Activated CD4-positive, alpha-beta memory T cell treated with anti-CD3 and anti-CD28 coated beads for 36 hours (primary cell): Measurements from ENCODE around the gene PI4KA. TPM values are rescaled to one million over a fixed set of nuclear protein-coding genes. Genes with fewer than 3 reads are reported as not detected.
A peak's percentile ranks its signal among the peaks of the same experiment; 100 is the strongest.
"Not testable (repeated sequence)": the region's sequence is repeated elsewhere in the genome, so short reads cannot be mapped to it uniquely, and the experiment has no call there.

Experiments used
- CTCF ChIA-PET: fragments of 350-600 bp; sonication (Branson Sonifier 250); formaldehyde crosslinking; loops from one replicate; lab custom pipeline; 2021; ENCODE audit warnings: antibody characterized with exemption, inconsistent platforms; lab: Charles Lee
- POLR2A ChIA-PET: fragments of 350-600 bp; sonication (Branson Sonifier 250); formaldehyde crosslinking; loops from one replicate; lab custom pipeline; 2021; ENCODE audit warnings: antibody characterized with exemption; lab: Charles Lee
- DNase-seq: peaks from one replicate; pipeline ENCODE4 v3.0.0-alpha.2; 2020
- H3K27ac Mint-ChIP-seq: one replicate; pipeline ENCODE4 v1.8.0; 2021; ENCODE audit warnings: mixed read lengths
- H3K27me3 Mint-ChIP-seq: one replicate; pipeline ENCODE4 v1.8.0; 2021; ENCODE audit warnings: mixed read lengths
- H3K36me3 Mint-ChIP-seq: one replicate; pipeline ENCODE4 v1.8.0; 2021; ENCODE audit warnings: mixed read lengths
- H3K4me1 Mint-ChIP-seq: one replicate; pipeline ENCODE4 v1.8.0; 2021; ENCODE audit warnings: low read depth, mixed read lengths
- H3K4me3 Mint-ChIP-seq: one replicate; pipeline ENCODE4 v1.8.0; 2021; ENCODE audit warnings: mild to moderate bottlenecking, mixed read lengths
- H3K9me3 Mint-ChIP-seq: one replicate; pipeline ENCODE4 v1.8.0; 2021; ENCODE audit warnings: mixed read lengths
- intact Hi-C: fragments of 100-400 bp; cut with micrococcal nuclease; formaldehyde crosslinking; loops from one replicate; pipeline ENCODE4 v1.15.1; 2023
- total RNA-seq, 2 experiments: library from RNA; stranded (reverse); gene quantifications; one replicate each; pipeline ENCODE4 v1.2.3, GENCODE V29; 2021

Gene PI4KA
- total RNA-seq, 2 experiments from 2014 or later = 57.9 to 58.9 TPM

DNA sequence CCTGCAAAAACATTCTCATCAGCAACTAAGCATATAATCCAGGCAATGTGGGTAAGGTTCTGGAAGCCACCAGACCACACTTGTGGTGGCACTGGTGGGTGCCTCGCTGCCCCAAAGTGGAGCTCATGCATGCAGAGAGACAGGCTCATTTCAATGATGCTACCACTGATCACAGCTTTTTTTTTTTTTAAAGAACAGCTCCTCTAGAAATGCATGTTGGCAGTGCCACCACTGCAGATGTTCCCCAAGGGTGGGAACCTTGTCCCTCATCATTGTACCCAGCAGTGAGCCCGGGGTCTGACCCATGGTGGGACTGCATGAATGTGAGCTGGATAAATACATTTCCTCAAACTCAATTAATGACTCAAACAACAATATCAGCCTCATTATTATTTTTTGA, 115.8 kb downstream of the PI4KA start:
- ChIA-PET POLR2A (no interaction called here), CTCF (interaction anchor here (0.7 to 4.1 kb wide), 17 partner anchors 8 to 325 kb away, joined by 3 to 24 read pairs (median 4); partner anchors contain the start of gene SERPIND1)
- Mint-ChIP-seq H3K4me3 (no peak overlapping the region), H3K27me3 (no peaks in the 10 kb centered on the region), H3K36me3 (peaks cover 21% of the 10 kb centered on the region), H3K4me1 (no peaks in the 10 kb centered on the region), H3K27ac (no peak overlapping the region), H3K9me3 (no peaks in the 10 kb centered on the region)
- DNase-seq = no peak
- intact Hi-C loops = loop anchor here (2.0 to 5.0 kb wide), 2 partner anchors 136 to 325 kb away; no protein-coding TSS in a partner anchor

DNA sequence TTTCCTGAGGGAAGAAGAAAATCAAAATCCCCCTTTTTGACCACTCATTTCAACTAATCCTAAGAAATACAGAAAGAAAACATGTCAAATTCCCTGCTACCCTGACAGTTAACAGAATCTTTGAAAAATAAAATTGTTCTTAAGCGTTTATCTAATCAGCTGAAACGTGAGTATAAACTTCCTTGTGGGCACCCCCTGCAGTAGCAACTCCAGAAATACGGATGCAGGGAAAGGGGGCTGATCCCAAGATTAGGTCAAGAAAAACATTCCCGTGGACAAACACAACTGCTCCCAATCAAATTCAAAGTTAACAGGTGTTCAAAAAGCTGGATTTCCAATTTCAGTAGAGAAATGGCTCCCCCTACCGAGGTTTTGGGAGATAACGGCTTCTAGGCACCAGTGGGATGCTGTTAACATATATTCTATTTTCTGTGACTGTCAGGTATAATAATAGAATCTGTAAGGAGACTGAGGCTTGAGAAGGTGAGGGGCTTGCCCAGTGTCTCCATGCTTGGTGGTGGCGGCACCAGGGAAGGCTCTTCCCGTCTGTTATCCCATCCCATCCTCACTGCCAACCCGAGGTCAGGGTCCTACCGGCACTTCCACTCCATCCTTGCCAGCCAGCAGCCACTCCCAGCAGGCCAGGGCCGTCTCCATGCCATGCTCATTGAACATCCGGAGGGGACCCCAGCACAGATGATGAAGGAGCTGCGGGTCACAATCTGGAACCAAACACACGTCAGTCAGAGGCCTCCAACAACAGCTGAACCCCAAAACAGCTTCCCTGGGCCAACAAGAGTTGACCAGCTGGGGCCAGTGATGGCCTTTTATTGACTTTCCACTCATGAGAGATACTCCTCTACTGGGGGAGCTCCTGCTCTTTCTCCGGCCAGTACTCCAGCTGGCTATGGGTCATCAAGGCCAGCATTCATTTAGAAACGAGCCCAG, 116.7 kb downstream of the PI4KA start:
- POLR2A ChIA-PET = no interaction called here
- H3K27ac Mint-ChIP-seq = no peak overlapping the region
- intact Hi-C loops = loop anchor here (2.0 to 5.0 kb wide), 2 partner anchors 135 to 325 kb away; no protein-coding TSS in a partner anchor

DNA sequence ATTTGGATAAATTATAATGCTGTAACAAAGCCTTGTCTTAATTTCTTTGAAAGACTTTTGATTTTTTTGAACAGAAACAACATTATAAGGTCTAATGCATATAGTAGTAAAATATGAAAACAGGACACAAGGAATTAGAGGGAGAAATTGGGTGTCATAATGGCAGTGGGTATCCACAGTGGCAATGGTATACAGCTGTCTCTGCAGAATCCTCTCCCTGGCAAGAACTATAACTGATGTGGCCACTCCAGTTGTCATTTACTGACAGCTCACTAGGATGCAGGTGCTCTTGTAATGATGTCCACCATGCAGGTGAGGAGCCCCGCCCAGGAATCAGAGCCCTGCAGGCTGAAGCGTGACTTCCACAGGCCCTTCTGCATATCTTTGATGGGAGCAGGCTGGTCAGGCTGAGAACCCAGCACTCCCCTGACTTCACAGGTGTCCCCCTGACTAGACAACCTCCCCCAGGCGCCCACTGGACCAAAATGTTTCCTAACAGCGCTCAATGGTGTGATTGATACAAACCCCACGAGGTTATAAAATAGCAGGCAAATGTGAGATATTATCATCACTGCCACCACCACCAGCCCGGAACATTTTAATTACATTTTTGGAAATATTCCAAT, 117.5 kb downstream of the PI4KA start:
- CTCF ChIA-PET = interaction anchor here (0.6 to 4.1 kb wide), 13 partner anchors 10 to 323 kb away, joined by 3 to 24 read pairs (median 5); no protein-coding TSS in a partner anchor
- no peaks in the 10 kb centered on the region for H3K27me3 Mint-ChIP-seq
- H3K4me3 Mint-ChIP-seq = no peak overlapping the region
- H3K9me3 Mint-ChIP-seq = no peaks in the 10 kb centered on the region
- H3K36me3 Mint-ChIP-seq = peaks cover 19% of the 10 kb centered on the region
- H3K27ac Mint-ChIP-seq = no peak overlapping the region
- no peak for DNase-seq
- H3K4me1 Mint-ChIP-seq = no peaks in the 10 kb centered on the region
- intact Hi-C loops = loop anchor here (5.0 kb wide), 1 partner anchor 324 kb away; no protein-coding TSS in a partner anchor
- POLR2A ChIA-PET = no interaction called here

More for the DNA sequence above, 116.7 kb downstream of the PI4KA start:
- Mint-ChIP-seq H3K27me3 (no peaks in the 10 kb centered on the region), H3K4me1 (no peaks in the 10 kb centered on the region), H3K4me3 (no peak overlapping the region), H3K9me3 (no peaks in the 10 kb centered on the region), H3K36me3 (peaks cover 21% of the 10 kb centered on the region)
- CTCF ChIA-PET = interaction anchor here (0.6 to 4.1 kb wide), 22 partner anchors 9 to 324 kb away, joined by 3 to 24 read pairs (median 4); partner anchors contain the start of gene SERPIND1
- DNase-seq = peak; percentile 50

DNA sequence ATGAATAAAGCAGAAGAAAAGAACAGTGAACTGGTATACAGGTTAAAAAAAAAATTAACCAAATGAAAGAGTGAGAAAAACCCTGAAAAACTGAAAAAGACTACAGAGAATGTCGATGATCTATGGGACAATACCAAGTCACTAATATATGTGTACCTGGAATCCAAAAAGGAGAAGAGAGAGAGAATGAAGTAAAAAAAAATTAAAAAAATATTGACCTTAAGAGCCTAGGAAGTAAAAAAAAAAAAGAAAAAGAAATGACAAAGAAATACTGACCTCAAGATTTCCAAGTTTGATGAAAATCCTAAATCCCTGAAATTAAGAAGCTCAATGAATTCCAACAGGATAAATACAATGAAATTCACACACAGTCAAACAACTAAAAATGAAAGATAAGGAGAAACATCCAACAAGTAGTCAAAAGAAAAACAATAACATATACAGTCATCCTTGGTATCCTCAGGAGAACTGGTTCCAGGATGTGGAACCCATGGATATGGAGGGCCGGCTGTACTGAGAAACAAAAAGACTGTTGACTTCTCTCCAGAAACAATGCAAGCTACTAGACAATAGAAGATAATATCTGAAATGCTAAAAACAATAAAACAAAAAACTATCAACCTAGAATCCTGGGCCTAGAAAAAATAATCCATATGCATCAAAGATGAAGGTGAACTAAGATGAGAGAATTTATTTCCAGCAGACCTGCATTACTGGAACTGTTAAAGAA, 118.2 kb downstream of the PI4KA start:
- intact Hi-C loops = loop anchor here (5.0 kb wide), 1 partner anchor 323 kb away; no protein-coding TSS in a partner anchor
- no peak for DNase-seq
- Mint-ChIP-seq H3K9me3 (no peaks in the 10 kb centered on the region), H3K27ac (no peak overlapping the region), H3K4me3 (no peak overlapping the region), H3K27me3 (no peaks in the 10 kb centered on the region), H3K36me3 (peaks cover 19% of the 10 kb centered on the region), H3K4me1 (no peaks in the 10 kb centered on the region)
- CTCF ChIA-PET = interaction anchor here (2.5 to 4.1 kb wide), 3 partner anchors 136 to 322 kb away, joined by 15 to 24 read pairs (median 21); no protein-coding TSS in a partner anchor
- POLR2A ChIA-PET = no interaction called here

DNA sequence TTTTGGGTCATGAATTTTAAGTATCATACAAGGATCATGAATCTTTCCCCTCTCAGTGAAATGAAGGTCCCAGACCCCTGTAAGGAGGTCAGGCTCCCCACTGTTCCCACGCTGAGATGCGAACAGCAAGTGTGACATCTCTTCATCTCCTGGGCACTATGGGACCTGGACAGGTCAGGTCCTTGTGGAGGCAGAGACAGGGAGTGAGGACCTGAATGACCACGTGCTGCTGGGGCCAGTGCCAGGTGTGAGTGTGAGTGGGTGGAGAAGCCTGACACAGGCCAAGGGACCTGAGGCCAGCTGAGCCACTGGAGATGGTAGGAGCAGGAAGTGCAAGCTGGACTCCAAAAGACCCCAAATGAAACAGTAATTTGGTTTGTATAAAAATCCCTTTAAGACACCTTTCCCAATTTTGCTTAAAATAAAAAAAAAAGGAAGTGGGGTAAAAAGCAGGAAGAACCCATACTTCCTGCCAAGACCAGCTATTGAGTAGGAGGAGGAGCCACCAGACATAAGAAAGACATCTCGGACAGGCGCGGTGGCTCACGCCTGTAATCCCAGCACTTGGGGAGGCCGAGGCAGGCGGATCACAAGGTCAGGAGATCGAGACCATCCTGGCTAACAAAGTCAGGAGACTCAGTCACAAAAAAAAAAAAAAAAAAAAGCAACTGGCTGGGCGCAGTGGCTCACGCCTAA, 120.1 kb downstream of the PI4KA start:
- POLR2A ChIA-PET = no interaction called here
- Mint-ChIP-seq H3K36me3 (peaks cover 19% of the 10 kb centered on the region), H3K27ac (no peak overlapping the region)

DNA sequence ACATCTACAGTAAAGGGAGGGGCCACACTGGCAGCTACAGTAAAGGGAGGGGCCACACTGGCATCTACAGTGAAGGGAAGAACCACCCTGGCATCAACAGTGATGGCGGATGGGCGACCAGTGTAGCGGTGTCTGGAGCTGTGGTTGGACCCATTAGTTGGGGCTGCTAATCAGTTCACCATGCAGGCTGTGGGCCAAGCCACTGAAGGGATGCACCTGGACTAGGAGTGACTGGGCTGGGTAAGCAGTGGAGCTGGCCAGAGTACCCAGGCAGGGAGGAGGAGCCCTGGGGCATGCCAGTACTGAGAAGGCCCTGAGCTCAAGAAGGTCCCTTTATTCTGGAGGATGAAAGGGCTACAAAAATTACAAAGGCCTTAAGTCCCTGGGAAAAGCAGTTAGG, 121.7 kb downstream of the PI4KA start:
- DNase-seq, H3K4me3 Mint-ChIP-seq, H3K9me3 Mint-ChIP-seq, CTCF ChIA-PET, intact Hi-C loops, H3K4me1 Mint-ChIP-seq, H3K27ac Mint-ChIP-seq, POLR2A ChIA-PET, H3K27me3 Mint-ChIP-seq: not testable (repeated sequence)
- peaks cover 17% of the 10 kb centered on the region for H3K36me3 Mint-ChIP-seq

More for the DNA sequence above, 120.1 kb downstream of the PI4KA start:
- Mint-ChIP-seq H3K4me3 (no peak overlapping the region), H3K4me1 (no peaks in the 10 kb centered on the region), H3K9me3 (no peaks in the 10 kb centered on the region), H3K27me3 (no peaks in the 10 kb centered on the region)
- DNase-seq = no peak
- intact Hi-C loops = no loop called here
- CTCF ChIA-PET = no interaction called here

DNA sequence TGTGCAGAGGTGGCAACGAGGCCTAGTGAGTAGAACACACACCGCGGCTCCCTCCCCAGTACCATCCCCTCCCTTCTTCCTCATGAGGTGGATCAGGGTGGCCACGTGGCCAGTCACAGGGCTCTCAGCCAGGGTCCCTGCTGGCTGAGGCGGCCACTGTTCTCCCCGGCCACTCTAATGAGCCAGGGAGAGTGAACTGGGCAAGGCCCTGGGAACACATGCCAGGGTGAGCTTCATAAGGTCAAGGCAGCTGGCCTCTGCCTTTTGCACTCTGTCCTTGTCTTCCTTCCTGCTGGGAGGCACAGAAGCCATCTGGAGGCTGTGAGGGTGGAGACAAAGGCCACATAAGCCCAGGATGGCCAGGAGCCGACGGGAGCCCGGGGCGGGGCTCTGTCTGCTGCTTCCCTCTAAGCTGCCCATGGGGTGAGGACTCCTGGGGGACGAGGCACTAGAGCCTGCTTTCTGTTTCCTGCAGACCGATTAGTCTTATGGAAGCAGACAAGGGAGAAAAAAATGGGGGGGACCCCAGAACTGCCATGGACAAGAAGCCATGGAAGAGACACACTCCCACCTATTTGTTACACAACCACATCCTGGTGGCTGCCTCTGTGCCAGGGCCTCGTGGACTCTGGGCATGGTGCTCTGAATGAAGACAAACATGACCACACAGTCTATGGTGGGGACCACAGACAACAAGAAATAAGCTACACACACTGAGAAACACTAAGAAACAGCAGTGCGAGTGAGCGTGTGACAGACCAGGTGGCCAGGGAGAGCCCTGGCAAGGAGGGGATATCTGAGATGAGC, 123.1 kb downstream of the PI4KA start:
- intact Hi-C loops, H3K4me1 Mint-ChIP-seq, H3K27me3 Mint-ChIP-seq, POLR2A ChIA-PET, CTCF ChIA-PET, DNase-seq, H3K4me3 Mint-ChIP-seq, H3K27ac Mint-ChIP-seq, H3K9me3 Mint-ChIP-seq: not testable (repeated sequence)
- H3K36me3 Mint-ChIP-seq = peaks cover 13% of the 10 kb centered on the region

DNA sequence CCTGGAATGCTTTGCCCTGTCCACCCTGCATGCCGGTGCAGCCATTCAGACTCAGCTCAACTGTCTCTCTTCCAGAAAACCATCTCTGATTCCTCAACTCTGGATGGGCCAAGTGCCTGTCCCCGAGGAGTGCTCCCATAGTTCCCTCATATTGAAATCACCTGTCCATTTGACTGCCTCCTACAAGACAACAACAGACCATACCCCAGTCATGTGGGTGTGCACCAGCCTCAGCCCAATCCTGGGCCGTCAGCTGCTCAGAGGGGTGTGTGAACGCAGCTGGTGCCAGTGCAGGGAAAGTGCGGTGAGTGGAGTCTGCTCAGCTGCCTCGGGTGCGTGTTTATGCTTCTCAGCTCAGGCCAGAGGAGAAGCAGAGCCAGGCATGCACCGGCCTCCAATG, 126.2 kb downstream of the PI4KA start:
- intact Hi-C loops, H3K27ac Mint-ChIP-seq, H3K9me3 Mint-ChIP-seq, DNase-seq, CTCF ChIA-PET, H3K4me1 Mint-ChIP-seq, H3K4me3 Mint-ChIP-seq, H3K27me3 Mint-ChIP-seq, POLR2A ChIA-PET: not testable (repeated sequence)
- H3K36me3 Mint-ChIP-seq = peaks cover 15% of the 10 kb centered on the region

DNA sequence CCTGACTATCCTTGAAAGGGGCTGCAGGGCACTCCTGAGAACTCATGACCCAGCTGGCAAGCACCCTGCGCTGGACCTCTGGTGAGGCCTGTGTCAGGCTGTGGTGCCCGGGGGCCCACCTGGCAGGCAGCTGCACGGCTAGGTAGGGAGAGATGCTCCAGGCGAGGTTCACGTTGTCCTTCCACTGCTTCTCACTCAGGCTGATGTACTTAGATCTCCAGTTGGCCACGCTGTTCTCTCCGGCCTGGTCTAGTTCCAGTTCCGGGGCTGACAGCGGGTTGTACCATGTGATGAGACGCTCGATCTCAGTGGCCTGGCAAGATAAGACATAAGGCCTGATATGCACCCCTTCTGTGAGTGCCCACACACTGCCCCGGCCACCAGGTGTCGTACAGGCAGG, 129.4 kb downstream of the PI4KA start:
- ChIA-PET POLR2A (no interaction called here), CTCF (no interaction called here)
- Mint-ChIP-seq H3K36me3 (peaks cover 28% of the 10 kb centered on the region), H3K9me3 (no peaks in the 10 kb centered on the region), H3K27ac (no peak overlapping the region), H3K4me1 (no peaks in the 10 kb centered on the region), H3K4me3 (no peak overlapping the region), H3K27me3 (no peaks in the 10 kb centered on the region)
- no peak for DNase-seq
- intact Hi-C loops = no loop called here

DNA sequence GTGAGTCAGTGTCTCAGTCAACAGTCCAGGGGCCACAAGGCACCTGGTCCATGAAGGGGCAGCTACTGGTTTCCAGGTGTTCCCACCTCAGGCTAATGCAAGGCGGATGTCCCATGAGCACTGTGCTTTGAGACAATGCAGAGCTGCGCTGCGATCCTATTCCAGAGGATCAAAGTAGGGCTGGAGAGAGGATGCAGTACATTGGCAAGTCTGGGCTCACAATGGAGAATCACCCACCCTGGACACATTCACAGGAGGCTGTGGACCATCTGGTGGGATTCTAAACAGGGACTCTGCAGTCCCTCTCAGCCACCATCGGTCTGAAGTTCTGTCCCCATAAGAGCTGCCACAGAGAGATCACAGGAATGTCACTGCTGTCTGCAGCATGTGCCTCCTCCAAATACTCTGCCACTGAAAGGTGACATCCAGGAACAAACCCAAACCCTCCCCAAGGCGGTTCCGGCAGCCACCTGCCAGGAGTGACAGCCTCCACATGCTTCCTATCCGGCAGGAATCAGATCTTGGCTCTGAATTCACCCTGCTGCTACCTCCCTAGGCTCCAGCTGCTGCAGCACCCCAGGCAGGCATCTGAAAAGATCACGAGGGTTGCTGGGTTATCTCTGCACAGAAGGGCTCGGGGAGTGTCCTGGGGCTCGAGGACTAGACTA, 130.0 kb downstream of the PI4KA start:
- DNase-seq = no peak
- CTCF ChIA-PET = no interaction called here
- Mint-ChIP-seq H3K36me3 (peaks cover 28% of the 10 kb centered on the region), H3K27me3 (no peaks in the 10 kb centered on the region), H3K4me3 (no peak overlapping the region), H3K27ac (no peak overlapping the region), H3K4me1 (no peaks in the 10 kb centered on the region), H3K9me3 (no peaks in the 10 kb centered on the region)
- intact Hi-C loops = no loop called here
- POLR2A ChIA-PET = no interaction called here
